ENCODE measurements around the gene ORAI3.
A peak's percentile ranks its signal among the peaks of the same experiment; 100 is the strongest.

ORAI3 gene

DNA sequence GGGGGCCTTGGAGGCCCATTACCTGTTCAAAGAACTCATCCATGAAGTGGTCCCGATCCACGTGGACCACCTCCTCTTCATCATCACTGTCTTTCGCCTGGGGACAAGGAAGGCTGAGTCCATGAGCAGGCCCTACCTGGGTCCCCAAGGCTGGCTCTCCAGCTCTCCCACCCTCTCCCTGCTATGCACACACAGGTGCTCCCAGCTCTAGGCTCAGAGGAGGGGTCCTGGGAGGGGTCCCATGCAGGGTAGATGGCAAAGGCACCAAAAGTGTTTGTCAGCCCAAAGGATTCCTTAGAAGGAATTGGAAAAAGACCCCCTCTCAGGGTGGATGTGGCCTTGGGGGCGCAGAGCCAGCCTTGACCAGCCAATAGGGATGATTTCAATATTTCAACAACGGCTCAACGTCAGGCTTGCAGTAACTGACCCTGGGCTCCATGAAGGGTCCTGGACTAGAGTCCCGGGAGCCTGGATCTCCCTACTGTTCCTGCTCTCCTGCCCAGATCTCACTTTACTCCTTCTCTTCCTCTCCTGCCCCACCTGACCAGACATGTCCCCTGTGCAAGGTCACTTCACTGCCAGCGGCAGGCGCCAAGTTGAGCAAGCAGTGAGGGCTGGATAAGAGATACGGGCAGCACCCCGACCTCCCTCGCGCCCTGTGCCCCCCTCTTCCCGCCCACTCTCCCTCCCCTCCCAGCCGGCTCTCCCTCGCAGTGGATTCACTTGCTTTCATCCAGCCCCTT is 52.8 kb downstream of the ORAI3 start:
- Histone ChIP-seq H4K91ac (ENCODE audit: low read depth, low read length) (no peak overlapping the region), H2BK12ac (ENCODE audit: low read length) (no peak overlapping the region), H3K36me3 (ENCODE audit: control insufficient read depth in 1 of 2, insufficient read depth in 2 of 2, low read length in 2 of 2) (no peaks in the 10 kb centered on the region), H2BK120ac (ENCODE audit: insufficient read depth, low read length, poor library complexity) (no peak overlapping the region), H3K4ac (ENCODE audit: low read depth, low read length) (no peak overlapping the region), H4K8ac (ENCODE audit: low read depth, low read length) (no peak overlapping the region), H3K23ac (ENCODE audit: low read length) (no peak overlapping the region), H3K9me3 (ENCODE audit: insufficient read depth, low read depth, low read length) (peaks cover 1% of the 10 kb centered on the region), H3K79me2 (ENCODE audit: control insufficient read depth, insufficient read depth, low read length, poor library complexity) (peaks cover 2% of the 10 kb centered on the region), H2BK5ac (ENCODE audit: low read depth, low read length, poor library complexity) (no peak overlapping the region), H3K4me2 (ENCODE audit: low read length) (no peak overlapping the region), H2AK5ac (ENCODE audit: low read length) (no peak overlapping the region), H3K14ac (ENCODE audit: low read length) (no peak overlapping the region), H3K27ac (ENCODE audit: low read depth, low read length) (no peak overlapping the region), H2AFZ (ENCODE audit: insufficient read depth, low read length, poor library complexity) (no peak overlapping the region), H3K9ac (ENCODE audit: low read length) (no peak overlapping the region), H3K4me1 (ENCODE audit: control insufficient read depth in 1 of 2, insufficient read depth in 2 of 2, low read length in 2 of 2) (peaks cover 22 to 24% of the 10 kb centered on the region in 2 experiments), H3K4me3 (ENCODE audit: low read depth, low read length) (no peak overlapping the region), H4K12ac (ENCODE audit: low read depth, low read length) (no peak overlapping the region), H3K27me3 (ENCODE audit: insufficient read depth, low read length) (no peaks in the 10 kb centered on the region), H3K79me1 (ENCODE audit: low read length) (peaks cover 2% of the 10 kb centered on the region), H3K18ac (ENCODE audit: low read length) (no peak overlapping the region)
- WGBS (ENCODE audit: extremely low coverage, insufficient coverage, insufficient read length): no CpG with 5 or more reads among the region's 16 CpGs
- no peak for DNase-seq

DNA sequence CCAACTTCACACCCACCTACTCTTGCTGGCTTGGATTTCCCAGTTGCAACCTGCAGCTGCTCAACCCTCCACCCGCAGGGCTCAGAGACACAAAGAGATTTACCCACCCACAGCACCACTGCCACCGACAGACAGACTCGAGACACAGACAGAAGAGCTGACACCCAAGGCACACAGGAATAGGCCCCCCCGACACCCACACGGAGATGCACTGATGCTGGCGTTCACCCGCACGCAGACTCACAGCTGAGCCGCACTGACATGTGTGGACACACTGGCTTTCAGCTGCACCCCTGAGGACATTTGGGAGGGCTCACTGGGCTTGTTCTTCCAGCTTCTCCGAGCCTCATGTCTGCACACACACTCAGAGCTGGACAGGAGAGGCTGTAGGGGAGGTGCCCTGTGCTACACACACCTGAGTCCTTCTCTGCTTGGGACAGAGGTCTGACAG is 53.4 kb downstream of the ORAI3 start:
- Histone ChIP-seq H3K4me3 (ENCODE audit: low read depth, low read length) (no peak overlapping the region), H2BK12ac (ENCODE audit: low read length) (no peak overlapping the region), H2AFZ (ENCODE audit: insufficient read depth, low read length, poor library complexity) (no peak overlapping the region), H3K14ac (ENCODE audit: low read length) (no peak overlapping the region), H3K4ac (ENCODE audit: low read depth, low read length) (no peak overlapping the region), H3K18ac (ENCODE audit: low read length) (no peak overlapping the region), H3K27ac (ENCODE audit: low read depth, low read length) (no peak overlapping the region), H2AK5ac (ENCODE audit: low read length) (no peak overlapping the region), H3K79me2 (ENCODE audit: control insufficient read depth, insufficient read depth, low read length, poor library complexity) (peaks cover 2% of the 10 kb centered on the region), H3K79me1 (ENCODE audit: low read length) (peaks cover 2% of the 10 kb centered on the region), H2BK5ac (ENCODE audit: low read depth, low read length, poor library complexity) (no peak overlapping the region), H4K12ac (ENCODE audit: low read depth, low read length) (no peak overlapping the region), H4K8ac (ENCODE audit: low read depth, low read length) (no peak overlapping the region), H3K4me1 (ENCODE audit: control insufficient read depth in 1 of 2, insufficient read depth in 2 of 2, low read length in 2 of 2) (peaks cover 21 to 22% of the 10 kb centered on the region in 2 experiments), H2BK120ac (ENCODE audit: insufficient read depth, low read length, poor library complexity) (no peak overlapping the region), H3K4me2 (ENCODE audit: low read length) (no peak overlapping the region), H3K23ac (ENCODE audit: low read length) (no peak overlapping the region), H3K9me3 (ENCODE audit: insufficient read depth, low read depth, low read length) (peaks cover 1% of the 10 kb centered on the region), H3K36me3 (ENCODE audit: control insufficient read depth in 1 of 2, insufficient read depth in 2 of 2, low read length in 2 of 2) (no peaks in the 10 kb centered on the region), H3K27me3 (ENCODE audit: insufficient read depth, low read length) (no peaks in the 10 kb centered on the region), H3K9ac (ENCODE audit: low read length) (no peak overlapping the region), H4K91ac (ENCODE audit: low read depth, low read length) (no peak overlapping the region)
- no CpG with 5 or more reads among the region's 10 CpGs for whole genome bisulfite sequencing (ENCODE audit: extremely low coverage, insufficient coverage, insufficient read length)
- peak; percentile 34 to 36 for DNase-seq

DNA sequence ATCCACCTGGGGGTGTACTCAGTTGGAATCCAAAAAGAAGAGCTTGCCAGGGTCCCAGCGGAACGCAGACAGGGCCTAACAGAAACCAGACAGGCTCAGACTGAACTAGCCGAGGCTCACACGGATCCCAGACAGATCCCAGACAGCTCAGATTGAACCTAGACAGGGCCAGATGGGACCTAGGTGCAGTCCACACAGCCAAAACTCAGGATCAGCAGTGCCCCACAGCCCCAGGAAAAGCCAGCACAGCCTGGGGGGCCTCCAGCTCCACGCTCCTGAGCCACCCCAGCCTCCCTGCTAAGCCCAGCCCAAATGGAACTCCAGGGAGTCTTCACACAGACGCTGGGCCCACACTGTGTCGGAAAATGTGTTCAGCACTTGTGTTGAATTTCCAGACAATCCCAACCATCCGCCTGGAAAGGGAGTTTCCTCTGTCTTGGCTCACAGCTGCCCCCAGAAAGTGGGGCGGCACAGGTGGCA is 54.0 kb downstream of the ORAI3 start:
- Histone ChIP-seq H3K79me2 (ENCODE audit: control insufficient read depth, insufficient read depth, low read length, poor library complexity) (no peaks in the 10 kb centered on the region), H4K8ac (ENCODE audit: low read depth, low read length) (no peak overlapping the region), H3K27me3 (ENCODE audit: insufficient read depth, low read length) (no peaks in the 10 kb centered on the region), H3K79me1 (ENCODE audit: low read length) (no peaks in the 10 kb centered on the region), H4K91ac (ENCODE audit: low read depth, low read length) (no peak overlapping the region), H3K4me3 (ENCODE audit: low read depth, low read length) (no peak overlapping the region), H3K36me3 (ENCODE audit: control insufficient read depth in 1 of 2, insufficient read depth in 2 of 2, low read length in 2 of 2) (no peaks in the 10 kb centered on the region), H3K14ac (ENCODE audit: low read length) (no peak overlapping the region), H2AK5ac (ENCODE audit: low read length) (no peak overlapping the region), H3K23ac (ENCODE audit: low read length) (no peak overlapping the region), H2BK12ac (ENCODE audit: low read length) (no peak overlapping the region), H3K4me2 (ENCODE audit: low read length) (no peak overlapping the region), H3K4ac (ENCODE audit: low read depth, low read length) (no peak overlapping the region), H2BK120ac (ENCODE audit: insufficient read depth, low read length, poor library complexity) (no peak overlapping the region), H2BK5ac (ENCODE audit: low read depth, low read length, poor library complexity) (no peak overlapping the region), H3K9me3 (ENCODE audit: insufficient read depth, low read depth, low read length) (peaks cover 1% of the 10 kb centered on the region), H3K4me1 (ENCODE audit: control insufficient read depth in 1 of 2, insufficient read depth in 2 of 2, low read length in 2 of 2) (peaks cover 15% of the 10 kb centered on the region in 2 experiments), H3K9ac (ENCODE audit: low read length) (no peak overlapping the region), H4K12ac (ENCODE audit: low read depth, low read length) (no peak overlapping the region), H3K18ac (ENCODE audit: low read length) (no peak overlapping the region), H2AFZ (ENCODE audit: insufficient read depth, low read length, poor library complexity) (no peak overlapping the region), H3K27ac (ENCODE audit: low read depth, low read length) (no peak overlapping the region)
- DNase-seq: no peak
- no CpG with 5 or more reads among the region's 9 CpGs for WGBS (ENCODE audit: extremely low coverage, insufficient coverage, insufficient read length)

DNA sequence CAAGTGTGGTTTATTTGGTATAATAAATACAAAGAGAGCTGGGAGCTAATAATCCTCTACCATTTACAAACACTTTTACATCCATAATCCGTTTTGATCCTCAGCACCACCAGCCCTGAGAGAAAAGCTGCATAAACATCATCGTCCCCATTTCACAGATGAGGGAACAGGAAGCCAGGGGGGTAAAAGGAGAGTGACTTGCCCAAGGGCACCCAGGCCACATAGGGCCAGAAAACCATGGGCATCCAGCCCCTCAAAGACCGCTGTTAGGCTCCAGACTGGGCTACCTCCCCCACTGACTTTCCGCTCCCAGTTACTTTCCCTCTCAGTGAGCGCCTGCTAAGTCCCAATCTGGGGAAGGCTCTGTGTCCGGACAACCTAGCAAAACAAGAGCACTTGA is 54.9 kb downstream of the ORAI3 start:
- Histone ChIP-seq H3K79me1 (ENCODE audit: low read length) (no peaks in the 10 kb centered on the region), H3K36me3 (ENCODE audit: control insufficient read depth in 1 of 2, insufficient read depth in 2 of 2, low read length in 2 of 2) (no peaks in the 10 kb centered on the region), H3K9me3 (ENCODE audit: insufficient read depth, low read depth, low read length) (peaks cover 1% of the 10 kb centered on the region), H3K4ac (ENCODE audit: low read depth, low read length) (no peak overlapping the region), H3K27ac (ENCODE audit: low read depth, low read length) (no peak overlapping the region), H3K18ac (ENCODE audit: low read length) (no peak overlapping the region), H2AFZ (ENCODE audit: insufficient read depth, low read length, poor library complexity) (no peak overlapping the region), H3K14ac (ENCODE audit: low read length) (no peak overlapping the region), H2AK5ac (ENCODE audit: low read length) (no peak overlapping the region), H2BK120ac (ENCODE audit: insufficient read depth, low read length, poor library complexity) (no peak overlapping the region), H4K12ac (ENCODE audit: low read depth, low read length) (no peak overlapping the region), H4K8ac (ENCODE audit: low read depth, low read length) (no peak overlapping the region), H3K4me1 (ENCODE audit: control insufficient read depth in 1 of 2, insufficient read depth in 2 of 2, low read length in 2 of 2) (peaks cover 8 to 9% of the 10 kb centered on the region in 2 experiments), H3K79me2 (ENCODE audit: control insufficient read depth, insufficient read depth, low read length, poor library complexity) (no peaks in the 10 kb centered on the region), H3K9ac (ENCODE audit: low read length) (no peak overlapping the region), H3K4me2 (ENCODE audit: low read length) (no peak overlapping the region), H4K91ac (ENCODE audit: low read depth, low read length) (no peak overlapping the region), H3K23ac (ENCODE audit: low read length) (no peak overlapping the region), H2BK12ac (ENCODE audit: low read length) (no peak overlapping the region), H2BK5ac (ENCODE audit: low read depth, low read length, poor library complexity) (no peak overlapping the region), H3K27me3 (ENCODE audit: insufficient read depth, low read length) (no peaks in the 10 kb centered on the region), H3K4me3 (ENCODE audit: low read depth, low read length) (no peak overlapping the region)
- DNase-seq: no peak
- no CpG with 5 or more reads among the region's 6 CpGs for WGBS (ENCODE audit: extremely low coverage, insufficient coverage, insufficient read length)

Measured in trophoblast cell (in vitro differentiated cells and primary cell).